ENCODE measurements around the gene P2RX4. TPM values are rescaled to one million over a fixed set of nuclear protein-coding genes. Genes with fewer than 3 reads are reported as not detected.

P2RX4 gene
- total and polyA plus RNA-seq, 2 of the 13 experiments (the other 11 are each of a cell fraction or from before 2014, with no cell fraction given), result 13.8 to 30.8 TPM

GRCh38 chr12:121209624-121210572 is at the start of gene P2RX4 (continued):
- no peak; the same call in 1 of the 2 replicates for TF ChIP-seq ZNF800 (CRISPR knock-in tag; IDR thresholded peaks at IDR 0.05)
- peak; percentile 48; the same call in 1 of the 2 replicates for TF ChIP-seq JUND (CRISPR knock-in tag; IDR thresholded peaks at IDR 0.05)
- TF ChIP-seq ZNF558 (CRISPR knock-in tag; IDR thresholded peaks at IDR 0.05; ENCODE audit: borderline replicate concordance), result peak; percentile 36; the same call in 1 of the 2 replicates
- TF ChIP-seq, protein P1, sequence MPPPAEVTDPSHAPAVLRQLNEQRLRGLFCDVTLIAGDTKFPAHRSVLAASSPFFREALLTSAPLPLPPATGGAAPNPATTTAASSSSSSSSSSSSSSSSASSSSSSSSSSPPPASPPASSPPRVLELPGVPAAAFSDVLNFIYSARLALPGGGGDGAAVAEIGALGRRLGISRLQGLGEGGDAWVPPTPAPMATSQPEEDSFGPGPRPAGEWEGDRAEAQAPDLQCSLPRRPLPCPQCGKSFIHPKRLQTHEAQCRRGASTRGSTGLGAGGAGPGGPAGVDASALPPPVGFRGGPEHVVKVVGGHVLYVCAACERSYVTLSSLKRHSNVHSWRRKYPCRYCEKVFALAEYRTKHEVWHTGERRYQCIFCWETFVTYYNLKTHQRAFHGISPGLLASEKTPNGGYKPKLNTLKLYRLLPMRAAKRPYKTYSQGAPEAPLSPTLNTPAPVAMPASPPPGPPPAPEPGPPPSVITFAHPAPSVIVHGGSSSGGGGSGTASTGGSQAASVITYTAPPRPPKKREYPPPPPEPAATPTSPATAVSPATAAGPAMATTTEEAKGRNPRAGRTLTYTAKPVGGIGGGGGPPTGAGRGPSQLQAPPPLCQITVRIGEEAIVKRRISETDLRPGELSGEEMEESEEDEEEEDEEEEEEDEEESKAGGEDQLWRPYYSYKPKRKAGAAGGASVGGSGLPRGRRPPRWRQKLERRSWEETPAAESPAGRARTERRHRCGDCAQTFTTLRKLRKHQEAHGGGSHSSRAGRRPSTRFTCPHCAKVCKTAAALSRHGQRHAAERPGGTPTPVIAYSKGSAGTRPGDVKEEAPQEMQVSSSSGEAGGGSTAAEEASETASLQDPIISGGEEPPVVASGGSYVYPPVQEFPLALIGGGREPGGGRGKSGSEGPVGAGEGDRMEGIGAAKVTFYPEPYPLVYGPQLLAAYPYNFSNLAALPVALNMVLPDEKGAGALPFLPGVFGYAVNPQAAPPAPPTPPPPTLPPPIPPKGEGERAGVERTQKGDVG (CRISPR knock-in tag; IDR thresholded peaks at IDR 0.05; ENCODE audit: borderline replicate concordance), result no peak
- TF ChIP-seq TBX3 (IDR thresholded peaks at IDR 0.05; ENCODE audit: borderline replicate concordance), result no peak
- TF ChIP-seq ZNF136 (CRISPR knock-in tag; IDR thresholded peaks at IDR 0.05; ENCODE audit: low read depth), result no peak
- no peak for TF ChIP-seq HMGA1 (CRISPR knock-in tag; conservative IDR thresholded peaks at IDR 0.05)
- peak; percentile 79; the same call in 1 of the 2 replicates for TF ChIP-seq HINFP (CRISPR knock-in tag; IDR thresholded peaks at IDR 0.05; ENCODE audit: low read depth)
- no peak for TF ChIP-seq FOXO4 (CRISPR knock-in tag; conservative IDR thresholded peaks at IDR 0.05)
- no peak; the same call in 1 of the 2 replicates for TF ChIP-seq ZNF468 (CRISPR knock-in tag; IDR thresholded peaks at IDR 0.05)
- TF ChIP-seq RFXAP (CRISPR knock-in tag; IDR thresholded peaks at IDR 0.05; ENCODE audit: borderline replicate concordance), result no peak; the same call in 1 of the 2 replicates
- TF ChIP-seq, protein P2, sequence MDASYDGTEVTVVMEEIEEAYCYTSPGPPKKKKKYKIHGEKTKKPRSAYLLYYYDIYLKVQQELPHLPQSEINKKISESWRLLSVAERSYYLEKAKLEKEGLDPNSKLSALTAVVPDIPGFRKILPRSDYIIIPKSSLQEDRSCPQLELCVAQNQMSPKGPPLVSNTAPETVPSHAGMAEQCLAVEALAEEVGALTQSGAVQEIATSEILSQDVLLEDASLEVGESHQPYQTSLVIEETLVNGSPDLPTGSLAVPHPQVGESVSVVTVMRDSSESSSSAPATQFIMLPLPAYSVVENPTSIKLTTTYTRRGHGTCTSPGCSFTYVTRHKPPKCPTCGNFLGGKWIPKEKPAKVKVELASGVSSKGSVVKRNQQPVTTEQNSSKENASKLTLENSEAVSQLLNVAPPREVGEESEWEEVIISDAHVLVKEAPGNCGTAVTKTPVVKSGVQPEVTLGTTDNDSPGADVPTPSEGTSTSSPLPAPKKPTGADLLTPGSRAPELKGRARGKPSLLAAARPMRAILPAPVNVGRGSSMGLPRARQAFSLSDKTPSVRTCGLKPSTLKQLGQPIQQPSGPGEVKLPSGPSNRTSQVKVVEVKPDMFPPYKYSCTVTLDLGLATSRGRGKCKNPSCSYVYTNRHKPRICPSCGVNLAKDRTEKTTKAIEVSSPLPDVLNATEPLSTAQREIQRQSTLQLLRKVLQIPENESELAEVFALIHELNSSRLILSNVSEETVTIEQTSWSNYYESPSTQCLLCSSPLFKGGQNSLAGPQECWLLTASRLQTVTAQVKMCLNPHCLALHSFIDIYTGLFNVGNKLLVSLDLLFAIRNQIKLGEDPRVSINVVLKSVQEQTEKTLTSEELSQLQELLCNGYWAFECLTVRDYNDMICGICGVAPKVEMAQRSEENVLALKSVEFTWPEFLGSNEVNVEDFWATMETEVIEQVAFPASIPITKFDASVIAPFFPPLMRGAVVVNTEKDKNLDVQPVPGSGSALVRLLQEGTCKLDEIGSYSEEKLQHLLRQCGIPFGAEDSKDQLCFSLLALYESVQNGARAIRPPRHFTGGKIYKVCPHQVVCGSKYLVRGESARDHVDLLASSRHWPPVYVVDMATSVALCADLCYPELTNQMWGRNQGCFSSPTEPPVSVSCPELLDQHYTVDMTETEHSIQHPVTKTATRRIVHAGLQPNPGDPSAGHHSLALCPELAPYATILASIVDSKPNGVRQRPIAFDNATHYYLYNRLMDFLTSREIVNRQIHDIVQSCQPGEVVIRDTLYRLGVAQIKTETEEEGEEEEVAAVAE (CRISPR knock-in tag; IDR thresholded peaks at IDR 0.05; ENCODE audit: borderline replicate concordance), result no peak
- peak; percentile 69 for TF ChIP-seq SKI (IDR thresholded peaks at IDR 0.05; ENCODE audit: partially characterized antibody)
- peak; percentile 70; the same call in 1 of the 2 replicates for TF ChIP-seq ERF (CRISPR knock-in tag; IDR thresholded peaks at IDR 0.05)
